Dendritic cell treated with granulocyte-macrophage colony-stimulating factor and Interleukin-4, amounts not matched to agents 40 ng/mL and 50 ng/mL, for 4 days (primary cell): ENCODE measurements around the gene KLHL5.

ENCODE experiments used
- H3K27ac Mint-ChIP-seq: one replicate; pipeline ENCODE4 v1.8.0; 2022; ENCODE audit warnings: mild to moderate bottlenecking, mixed read lengths
- H3K27me3 Mint-ChIP-seq: one replicate; pipeline ENCODE4 v1.8.0; 2022; ENCODE audit warnings: mild to moderate bottlenecking, mixed read lengths
- H3K36me3 Mint-ChIP-seq: one replicate; pipeline ENCODE4 v1.8.0; 2022; ENCODE audit warnings: low read depth, mixed read lengths
- H3K4me1 Mint-ChIP-seq: one replicate; pipeline ENCODE4 v1.8.0; 2022; ENCODE audit warnings: low read depth, mixed read lengths
- H3K4me3 Mint-ChIP-seq: one replicate; pipeline ENCODE4 v1.8.0; 2022; ENCODE audit warnings: mild to moderate bottlenecking, moderate library complexity, mixed read lengths
- H3K9me3 Mint-ChIP-seq: one replicate; pipeline ENCODE4 v1.8.0; 2022; ENCODE audit warnings: mixed read lengths
- intact Hi-C: fragments of 100-400 bp; cut with micrococcal nuclease; formaldehyde crosslinking; loops from one replicate; pipeline ENCODE4 v1.15.0; 2022

The KLHL5 gene

GRCh38 chr4:39051492-39051891 is 10.5 kb upstream of the KLHL5 start:
- Mint-ChIP-seq H3K27ac (no peak overlapping the region), H3K4me1 (peaks cover 34% of the 10 kb centered on the region), H3K9me3 (no peaks in the 10 kb centered on the region), H3K27me3 (no peaks in the 10 kb centered on the region), H3K4me3 (no peak overlapping the region), H3K36me3 (no peaks in the 10 kb centered on the region)
- intact Hi-C loops, result no loop called here

GRCh38 chr4:39053983-39054382 is 8.0 kb upstream of the KLHL5 start:
- intact Hi-C loops, result no loop called here
- Mint-ChIP-seq H3K9me3 (no peaks in the 10 kb centered on the region), H3K36me3 (no peaks in the 10 kb centered on the region), H3K4me1 (peaks cover 12% of the 10 kb centered on the region), H3K27me3 (no peaks in the 10 kb centered on the region), H3K4me3 (no peak overlapping the region), H3K27ac (no peak overlapping the region)

- Mint-ChIP-seq H3K4me3 (no peak overlapping the region), H3K27ac (no peak overlapping the region), H3K27me3 (no peaks in the 10 kb centered on the region), H3K9me3 (no peaks in the 10 kb centered on the region), H3K4me1 (peaks cover 12% of the 10 kb centered on the region), H3K36me3 (no peaks in the 10 kb centered on the region)
- intact Hi-C loops, result no loop called here
Measured at GRCh38 chr4:39054497-39054896, 7.5 kb upstream of the KLHL5 start.

- H3K4me1 Mint-ChIP-seq, result peaks cover 15% of the 10 kb centered on the region
- H3K27me3 Mint-ChIP-seq, result no peaks in the 10 kb centered on the region
- no peaks in the 10 kb centered on the region for H3K9me3 Mint-ChIP-seq
- intact Hi-C loops, result no loop called here
- no peak overlapping the region for H3K4me3 Mint-ChIP-seq
- no peaks in the 10 kb centered on the region for H3K36me3 Mint-ChIP-seq
- no peak overlapping the region for H3K27ac Mint-ChIP-seq
Measured at GRCh38 chr4:39056023-39056422, 6.0 kb upstream of the KLHL5 start.

GRCh38 chr4:39061457-39061856 is 575 bp upstream of the KLHL5 start:
- intact Hi-C loops, result no loop called here
- Mint-ChIP-seq H3K27ac (no peak overlapping the region), H3K27me3 (no peaks in the 10 kb centered on the region), H3K36me3 (no peaks in the 10 kb centered on the region), H3K9me3 (no peaks in the 10 kb centered on the region), H3K4me1 (peaks cover 15% of the 10 kb centered on the region), H3K4me3 (no peak overlapping the region)

- Mint-ChIP-seq H3K36me3 (no peaks in the 10 kb centered on the region), H3K27me3 (no peaks in the 10 kb centered on the region), H3K27ac (no peak overlapping the region), H3K4me3 (no peak overlapping the region), H3K4me1 (peaks cover 20% of the 10 kb centered on the region), H3K9me3 (no peaks in the 10 kb centered on the region)
- intact Hi-C loops, result no loop called here
Measured at GRCh38 chr4:39062770-39063097, 702 bp downstream of the KLHL5 start.

GRCh38 chr4:39063430-39063829 is 1.4 kb downstream of the KLHL5 start:
- Mint-ChIP-seq H3K27ac (no peak overlapping the region), H3K9me3 (no peaks in the 10 kb centered on the region), H3K27me3 (no peaks in the 10 kb centered on the region), H3K4me1 (peaks cover 27% of the 10 kb centered on the region), H3K36me3 (no peaks in the 10 kb centered on the region), H3K4me3 (no peak overlapping the region)
- intact Hi-C loops, result no loop called here

- Mint-ChIP-seq H3K9me3 (no peaks in the 10 kb centered on the region), H3K4me3 (no peak overlapping the region), H3K27me3 (no peaks in the 10 kb centered on the region), H3K27ac (no peak overlapping the region), H3K36me3 (no peaks in the 10 kb centered on the region), H3K4me1 (peaks cover 31% of the 10 kb centered on the region)
- intact Hi-C loops, result no loop called here
Measured at GRCh38 chr4:39066371-39066770, 4.3 kb downstream of the KLHL5 start.

GRCh38 chr4:39067031-39067430 is 5.0 kb downstream of the KLHL5 start:
- H3K27me3 Mint-ChIP-seq, result no peaks in the 10 kb centered on the region
- H3K9me3 Mint-ChIP-seq, result no peaks in the 10 kb centered on the region
- H3K4me3 Mint-ChIP-seq, result no peak overlapping the region
- intact Hi-C loops, result no loop called here
- H3K27ac Mint-ChIP-seq, result no peak overlapping the region
- H3K36me3 Mint-ChIP-seq, result no peaks in the 10 kb centered on the region
- peaks cover 31% of the 10 kb centered on the region for H3K4me1 Mint-ChIP-seq

GRCh38 chr4:39067451-39067850 is 5.4 kb downstream of the KLHL5 start:
- Mint-ChIP-seq H3K4me1 (peaks cover 29% of the 10 kb centered on the region), H3K27me3 (no peaks in the 10 kb centered on the region), H3K4me3 (no peak overlapping the region), H3K9me3 (no peaks in the 10 kb centered on the region), H3K27ac (no peak overlapping the region), H3K36me3 (no peaks in the 10 kb centered on the region)
- intact Hi-C loops, result no loop called here

- H3K4me1 Mint-ChIP-seq, result peaks cover 24% of the 10 kb centered on the region
- H3K4me3 Mint-ChIP-seq, result no peak overlapping the region
- no peaks in the 10 kb centered on the region for H3K27me3 Mint-ChIP-seq
- no peaks in the 10 kb centered on the region for H3K36me3 Mint-ChIP-seq
- intact Hi-C loops, result no loop called here
- H3K9me3 Mint-ChIP-seq, result no peaks in the 10 kb centered on the region
- H3K27ac Mint-ChIP-seq, result peak overlapping the region; percentile 37
Measured at GRCh38 chr4:39068907-39069306, 6.9 kb downstream of the KLHL5 start.

- Mint-ChIP-seq H3K27me3 (no peaks in the 10 kb centered on the region), H3K36me3 (peaks cover 39% of the 10 kb centered on the region), H3K4me1 (peaks cover 5% of the 10 kb centered on the region), H3K27ac (no peak overlapping the region), H3K9me3 (no peaks in the 10 kb centered on the region), H3K4me3 (no peak overlapping the region)
- intact Hi-C loops, result no loop called here
Measured at GRCh38 chr4:39078829-39079228, 16.8 kb downstream of the KLHL5 start.

- H3K4me3 Mint-ChIP-seq, result no peak overlapping the region
- peaks cover 5% of the 10 kb centered on the region for H3K4me1 Mint-ChIP-seq
- intact Hi-C loops, result no loop called here
- H3K36me3 Mint-ChIP-seq, result peaks cover 26% of the 10 kb centered on the region
- H3K27me3 Mint-ChIP-seq, result no peaks in the 10 kb centered on the region
- H3K27ac Mint-ChIP-seq, result no peak overlapping the region
- H3K9me3 Mint-ChIP-seq, result no peaks in the 10 kb centered on the region
Measured at GRCh38 chr4:39083164-39083563, 21.1 kb downstream of the KLHL5 start.

GRCh38 chr4:39085891-39086290 is 23.9 kb downstream of the KLHL5 start:
- H3K4me1 Mint-ChIP-seq, result peaks cover 15% of the 10 kb centered on the region
- no peaks in the 10 kb centered on the region for H3K27me3 Mint-ChIP-seq
- H3K9me3 Mint-ChIP-seq, result no peaks in the 10 kb centered on the region
- H3K4me3 Mint-ChIP-seq, result no peak overlapping the region
- H3K36me3 Mint-ChIP-seq, result peaks cover 38% of the 10 kb centered on the region
- no peak overlapping the region for H3K27ac Mint-ChIP-seq
- intact Hi-C loops, result no loop called here

- Mint-ChIP-seq H3K36me3 (peaks cover 35% of the 10 kb centered on the region), H3K9me3 (no peaks in the 10 kb centered on the region), H3K27me3 (no peaks in the 10 kb centered on the region), H3K27ac (no peak overlapping the region), H3K4me3 (no peak overlapping the region), H3K4me1 (no peaks in the 10 kb centered on the region)
- intact Hi-C loops, result no loop called here
Measured at GRCh38 chr4:39096847-39097246, 34.8 kb downstream of the KLHL5 start.

GRCh38 chr4:39097290-39097689 is 35.3 kb downstream of the KLHL5 start:
- H3K27ac Mint-ChIP-seq, result no peak overlapping the region
- peaks cover 38% of the 10 kb centered on the region for H3K36me3 Mint-ChIP-seq
- H3K27me3 Mint-ChIP-seq, result no peaks in the 10 kb centered on the region
- H3K4me1 Mint-ChIP-seq, result peaks cover under 1% of the 10 kb centered on the region
- no peak overlapping the region for H3K4me3 Mint-ChIP-seq
- H3K9me3 Mint-ChIP-seq, result no peaks in the 10 kb centered on the region
- intact Hi-C loops, result no loop called here
